Measurements from ENCODE around the gene GJA5. TPM values are rescaled to one million over a fixed set of nuclear protein-coding genes. Genes with fewer than 3 reads are reported as not detected.
A peak's percentile ranks its signal among the peaks of the same experiment; 100 is the strongest.

GJA5 gene
- total RNA-seq, 1 experiment from 2014 or later: not detected

- TF ChIP-seq ATF3 (IDR thresholded peaks at IDR 0.05) (no peak), RAD21 (IDR thresholded peaks at IDR 0.05; ENCODE audit: low read depth) (no peak), SIN3A (IDR thresholded peaks at IDR 0.05; ENCODE audit: low read depth) (no peak), EGR1 (IDR thresholded peaks at IDR 0.05; ENCODE audit: low read depth) (no peak), CBX3 (IDR thresholded peaks at IDR 0.05; ENCODE audit: low read depth) (no peak), CEBPB (IDR thresholded peaks at IDR 0.05; ENCODE audit: low read depth) (no peak), POLR2A (IDR thresholded peaks at IDR 0.05; ENCODE audit: borderline replicate concordance, extremely low read depth, insufficient read depth, insufficient read length) (no peak)
Measured at GRCh38 chr1:147768101-147768500, 7.7 kb upstream of the GJA5 start (continued).

GRCh38 chr1:147762233-147763024 is 2.0 kb upstream of the GJA5 start:
- Histone ChIP-seq H3K4me2 (ENCODE audit: low read length) (peak overlapping the region; percentile 29), H4K20me1 (ENCODE audit: insufficient read depth) (no peaks in the 10 kb centered on the region), H2AFZ (ENCODE audit: low read depth, low read length, poor library complexity, severe bottlenecking) (no peak overlapping the region), H3K27me3 (ENCODE audit: insufficient read depth, low read length) (no peaks in the 10 kb centered on the region), H3K9me3 (ENCODE audit: control insufficient read depth in 1 of 2, insufficient read depth in 1 of 2, low read depth in 1 of 2, low read length in 2 of 2) (no peaks in the 10 kb centered on the region), H3K36me3 (ENCODE audit: control insufficient read depth in 1 of 2, insufficient read depth in 2 of 2, low read length in 2 of 2) (no peaks in the 10 kb centered on the region), H3K4me3 (replicated peaks in 1 of 2; ENCODE audit: low read depth in 1 of 2, low read length in 2 of 2) (no peak overlapping the region), H3K9me2 (ENCODE audit: insufficient read depth) (no peaks in the 10 kb centered on the region), H3K79me2 (ENCODE audit: insufficient read depth, low read length) (no peaks in the 10 kb centered on the region), H3K27ac (ENCODE audit: low read depth, low read length) (no peak overlapping the region), H3K4me1 (ENCODE audit: control insufficient read depth in 1 of 2, insufficient read depth in 2 of 2, low read length in 2 of 2) (peaks cover 4 to 12% of the 10 kb centered on the region in 2 experiments; a peak in 3 of 4 replicates), H3K9ac (ENCODE audit: low read length) (no peak overlapping the region)
- intact Hi-C loops (cut with micrococcal nuclease): no loop called here
- TF ChIP-seq RAD21 (IDR thresholded peaks at IDR 0.05; ENCODE audit: low read depth) (no peak), TCF7L2 (IDR thresholded peaks at IDR 0.05; ENCODE audit: borderline replicate concordance, extremely low read depth, insufficient read depth, insufficient read length) (no peak), SP1 (IDR thresholded peaks at IDR 0.05; ENCODE audit: low read depth) (no peak), EZH2phosphoT487 (IDR thresholded peaks at IDR 0.05; ENCODE audit: borderline replicate concordance) (no peak), EGR1 (IDR thresholded peaks at IDR 0.05; ENCODE audit: low read depth) (no peak), ZBTB33 (IDR thresholded peaks at IDR 0.05; ENCODE audit: extremely low read depth, insufficient replicate concordance, low read length) (no peak), CEBPB (IDR thresholded peaks at IDR 0.05; ENCODE audit: low read depth) (no peak), CBX3 (IDR thresholded peaks at IDR 0.05; ENCODE audit: low read depth) (no peak), ATF3 (IDR thresholded peaks at IDR 0.05) (no peak)
- ChIA-PET CTCF (no interaction called here), POLR2A (no interaction called here), RAD21 (ENCODE audit: low non-redundant PET in 1 of 2, low total read pairs in 2 of 2, uncharacterized antibody in 2 of 2, unreplicated experiment in 2 of 2) (no interaction called here)
- ATAC-seq: no peak
- BruUV-seq (replicated peaks): no TSS peak
- no peak for DNase-seq (ENCODE audit: low read depth, low spot score)
